ENCODE data around the gene SLC1A3. TPM values are rescaled to one million over a fixed set of nuclear protein-coding genes. Genes with fewer than 3 reads are reported as not detected.
A peak's percentile ranks its signal among the peaks of the same experiment; 100 is the strongest.

Gene SLC1A3
- total RNA-seq, 1 donor from 2014 or later, result 24.2 TPM

DNA sequence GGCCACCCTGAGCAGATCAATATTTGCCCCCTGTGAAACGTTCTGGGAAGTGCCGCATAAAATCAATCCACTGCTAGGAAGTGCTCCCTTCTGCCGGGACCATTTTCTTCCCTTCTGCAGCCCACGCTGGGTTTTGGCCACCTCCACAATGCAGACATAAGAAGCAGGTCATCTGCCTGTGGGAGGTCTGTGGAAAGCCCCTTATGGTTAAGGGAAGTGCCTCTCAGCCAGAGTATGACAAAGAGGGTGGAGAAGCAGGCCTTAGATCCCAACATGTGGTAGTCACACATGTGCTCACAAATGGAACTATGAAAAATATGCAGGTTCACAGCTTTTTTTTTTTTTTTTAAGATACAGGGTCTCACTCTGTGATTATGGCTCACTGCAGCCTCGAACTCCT is 82.8 kb downstream of the SLC1A3 start:
- DNase-seq, result no peak

DNA sequence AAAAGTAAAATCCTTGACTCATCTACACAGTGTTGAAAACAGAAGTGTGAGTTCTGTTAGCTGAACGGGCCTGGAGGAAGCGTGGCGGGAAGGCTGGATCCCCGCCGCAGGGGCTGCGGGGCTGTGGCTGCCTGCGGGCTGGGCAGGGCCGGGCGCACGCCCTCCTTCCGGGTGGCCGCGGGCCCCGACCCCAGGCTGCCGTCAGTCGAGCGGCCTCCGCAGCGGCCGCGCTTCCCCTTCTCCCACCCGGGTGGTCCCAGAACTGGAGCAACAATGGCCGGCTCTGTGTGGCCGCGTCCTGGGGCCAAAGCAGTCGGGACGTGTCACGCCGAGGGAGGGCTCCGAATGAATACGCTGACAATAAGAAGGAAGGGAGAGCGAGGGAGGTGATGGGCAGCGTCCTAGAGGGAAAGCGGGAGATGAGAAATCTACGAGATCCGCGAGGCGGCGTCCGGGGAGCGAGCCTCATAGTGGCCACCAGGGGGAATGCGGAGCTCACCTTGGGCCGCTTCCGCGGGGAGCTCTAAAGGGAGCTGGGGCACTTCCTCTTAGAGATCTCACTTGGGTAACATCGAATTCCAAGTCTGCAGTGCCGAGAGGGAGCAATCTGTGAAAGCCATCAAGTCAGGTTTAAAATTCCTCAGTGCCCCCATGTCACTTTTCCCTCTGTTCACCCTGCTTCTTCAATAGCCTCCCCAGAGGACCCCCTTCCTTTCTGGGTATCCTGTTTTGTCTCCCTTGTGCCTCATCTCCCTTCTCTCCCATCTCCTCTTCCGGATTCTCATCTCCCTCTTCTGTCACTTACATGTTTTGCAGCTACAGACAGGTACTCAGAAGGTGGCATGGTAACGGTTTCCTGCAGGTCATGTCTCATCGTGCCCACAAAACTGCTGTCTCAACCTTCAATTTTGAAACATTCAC is 83.9 kb downstream of the SLC1A3 start:
- DNase-seq, result peak; percentile 89

DNA sequence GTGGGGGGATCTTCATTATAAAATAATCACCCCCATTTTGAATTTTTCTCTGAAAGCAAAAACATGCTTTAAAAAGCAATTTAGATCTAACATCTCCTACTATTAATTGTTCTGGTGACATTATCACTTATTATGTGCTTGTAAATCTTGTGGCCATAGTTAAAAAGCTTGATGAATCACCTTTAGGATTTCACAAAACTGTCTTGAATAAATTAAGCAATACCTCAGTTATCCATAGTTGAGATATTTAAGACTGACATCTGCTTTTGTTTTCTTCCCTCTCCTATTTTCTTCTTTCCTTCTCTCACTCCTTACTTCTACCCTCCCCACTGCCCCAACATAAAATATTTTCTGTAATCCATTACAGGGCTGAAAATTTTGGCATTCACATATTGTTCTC is 84.8 kb downstream of the SLC1A3 start:
- DNase-seq, result no peak

DNA sequence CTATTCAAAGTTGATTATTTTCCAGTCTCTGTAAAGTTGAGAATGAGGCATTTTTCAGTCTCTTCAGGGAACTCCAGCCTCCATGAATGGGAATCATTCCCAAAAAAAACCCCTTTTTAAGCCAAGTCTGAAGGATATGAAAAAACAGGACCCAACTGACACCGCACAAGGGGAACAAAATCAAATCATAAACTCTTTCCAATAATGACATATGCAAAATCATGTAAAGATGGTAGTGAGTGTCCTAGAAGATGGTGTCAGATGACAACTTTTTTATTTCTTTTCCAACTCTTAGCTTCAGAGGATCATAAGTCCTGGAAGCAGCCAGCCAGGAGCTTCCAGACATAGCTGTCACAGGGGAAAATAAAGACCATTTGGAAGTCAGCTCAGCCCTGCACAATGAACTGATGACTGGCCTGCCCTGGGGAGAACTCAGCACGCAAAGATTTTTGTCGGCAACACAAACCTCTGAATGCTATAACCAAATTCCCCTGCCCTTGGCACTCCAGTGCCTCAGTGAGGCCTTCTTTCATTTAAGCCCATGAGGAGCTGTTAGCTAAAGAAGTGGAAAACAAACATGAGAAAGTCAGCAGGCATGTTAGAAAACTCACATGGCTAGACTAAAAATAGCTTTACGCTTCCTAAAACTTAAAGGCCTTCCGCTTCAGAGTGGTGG is 85.4 kb downstream of the SLC1A3 start:
- peak; percentile 71 for DNase-seq

DNA sequence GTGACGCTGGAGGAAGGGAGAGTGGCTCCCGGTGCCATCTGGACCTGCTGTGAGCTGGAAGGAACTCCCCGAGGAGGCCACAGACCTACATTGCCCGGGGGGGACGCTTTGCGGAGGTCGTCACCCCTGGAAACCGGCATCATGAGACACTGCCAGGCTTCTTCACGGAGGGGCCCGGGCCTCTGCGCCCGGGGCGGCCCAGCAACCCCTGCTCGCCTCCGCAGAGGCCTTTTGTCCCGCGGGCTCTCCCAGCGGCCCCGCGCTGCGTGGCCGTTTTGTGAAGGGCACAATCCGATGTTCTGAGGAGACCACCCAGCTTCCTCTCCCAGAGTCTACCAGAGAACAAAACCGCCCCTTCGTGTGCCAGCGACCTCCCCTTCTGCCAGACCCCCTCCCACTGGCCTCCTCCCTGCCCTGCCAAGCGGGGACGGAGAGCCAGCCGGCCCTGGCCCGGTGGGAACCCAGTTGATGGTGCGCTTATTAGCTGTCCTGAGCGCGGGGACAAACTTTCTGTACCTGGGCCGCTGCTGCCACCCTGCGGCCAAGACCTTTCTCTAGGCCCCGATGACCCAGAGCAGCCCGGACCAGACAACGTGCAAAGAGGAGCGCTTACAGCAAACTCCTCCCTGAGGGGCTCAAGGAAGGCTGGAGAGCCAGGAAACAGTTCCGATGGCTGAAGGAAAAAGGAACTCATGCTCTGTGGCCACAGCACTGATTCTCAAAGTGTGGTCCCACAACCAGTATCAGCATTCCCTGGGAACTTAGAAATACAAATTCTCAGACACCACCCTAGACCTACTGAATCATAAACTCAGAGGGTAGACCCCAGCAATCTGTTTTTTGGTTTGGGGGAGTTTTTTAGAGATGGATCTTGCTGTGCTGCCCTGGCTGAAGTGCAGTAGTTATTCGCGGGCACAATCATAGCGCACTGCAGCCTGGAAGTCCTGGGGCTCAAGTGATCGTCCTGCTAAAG is 86.7 kb downstream of the SLC1A3 start:
- DNase-seq, result peak; percentile 91

DNA sequence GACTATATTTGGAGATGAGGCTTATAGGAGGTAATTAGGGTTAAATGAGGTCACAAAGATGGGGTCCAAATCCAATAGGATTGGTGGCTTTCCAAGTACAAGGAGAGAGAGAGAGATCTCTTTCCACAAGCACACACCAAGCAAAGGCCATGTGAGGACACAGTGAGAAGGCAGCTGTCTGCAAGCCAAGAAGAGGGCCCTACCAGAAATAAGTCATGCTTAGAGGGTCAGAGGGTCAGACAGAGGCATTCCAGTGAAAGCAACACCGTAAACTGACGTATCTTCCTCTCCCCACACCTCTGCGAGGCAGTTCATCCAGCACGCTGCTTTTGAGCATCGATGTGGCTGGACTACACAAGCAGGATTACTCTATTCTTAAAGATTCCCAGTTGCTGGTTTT is 87.9 kb downstream of the SLC1A3 start:
- DNase-seq, result no peak

DNA sequence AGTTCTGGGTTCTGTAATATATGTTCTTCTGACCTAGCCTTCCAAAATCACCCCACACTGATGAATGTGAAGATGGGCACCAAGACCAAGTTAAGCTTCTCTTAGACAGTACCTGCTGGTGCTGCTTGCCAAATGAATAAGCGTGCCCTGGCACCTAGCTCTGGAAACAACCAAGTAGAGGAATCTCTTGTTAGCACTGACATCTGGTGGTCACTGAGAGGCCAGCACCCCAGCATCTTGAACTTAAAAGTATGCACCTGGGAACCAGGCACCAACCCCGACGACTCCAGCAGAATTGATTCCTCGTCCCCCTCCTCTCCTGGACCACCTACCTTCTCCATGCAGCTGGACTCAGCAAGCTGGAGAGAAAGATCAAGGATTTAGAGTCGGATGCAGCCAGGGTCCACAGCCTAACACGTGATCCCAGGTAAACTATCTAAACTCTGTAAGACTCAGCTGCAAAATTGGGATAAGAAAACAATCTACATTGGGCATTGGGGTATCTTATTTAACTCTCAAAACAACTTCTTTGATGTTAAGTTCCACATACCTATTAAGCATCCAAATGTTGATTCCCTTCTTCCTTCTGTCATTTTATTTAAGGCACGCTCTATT is 89.8 kb downstream of the SLC1A3 start:
- DNase-seq, result peak; percentile 67

DNA sequence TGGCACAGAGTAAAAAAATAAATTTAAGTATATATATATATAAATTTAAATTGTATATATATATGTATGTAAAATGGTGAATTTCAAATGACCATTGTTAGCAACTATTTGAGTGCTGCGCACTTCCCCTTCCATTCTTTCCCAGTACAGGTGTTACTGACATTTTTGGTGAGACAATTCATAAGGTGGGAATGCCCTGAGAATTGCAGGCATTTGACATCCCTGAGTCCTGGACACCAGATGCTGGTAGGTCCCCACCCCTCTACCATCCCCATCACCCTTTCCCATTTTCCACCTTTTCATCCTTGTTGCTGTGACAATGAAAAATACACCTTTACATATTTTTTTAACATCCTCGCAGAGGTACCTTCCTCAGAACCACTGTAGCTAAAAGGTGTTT is 91.6 kb downstream of the SLC1A3 start:
- DNase-seq, result no peak

DNA sequence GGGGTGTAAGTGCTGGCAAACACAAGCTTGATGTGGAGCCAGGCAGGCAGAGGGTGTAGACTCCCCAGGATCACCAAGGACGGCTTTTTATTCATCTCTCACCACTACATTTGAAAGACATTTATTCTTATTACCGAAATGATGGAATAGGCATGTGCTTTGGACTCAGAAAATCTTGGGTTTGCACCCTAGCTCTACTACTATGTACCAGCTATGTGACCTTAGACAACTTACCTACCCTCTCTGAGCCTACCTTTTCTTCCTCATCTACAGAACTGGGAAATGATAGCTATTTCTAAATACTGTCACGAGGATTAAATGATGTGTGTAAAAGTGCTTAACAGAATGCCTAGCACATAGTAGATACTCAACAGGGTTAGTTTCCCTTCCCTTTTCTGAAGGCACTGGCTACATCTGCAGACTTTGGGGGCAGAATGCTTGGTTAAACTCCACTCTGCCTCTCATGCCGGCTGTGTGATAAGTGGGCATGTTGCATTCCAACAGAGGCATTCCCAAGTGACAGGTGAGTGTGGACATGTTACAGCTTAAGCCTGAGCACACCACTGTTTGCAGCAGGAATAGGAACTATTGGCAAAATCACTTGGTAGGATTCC is 94.8 kb downstream of the SLC1A3 start:
- DNase-seq, result no peak

DNA sequence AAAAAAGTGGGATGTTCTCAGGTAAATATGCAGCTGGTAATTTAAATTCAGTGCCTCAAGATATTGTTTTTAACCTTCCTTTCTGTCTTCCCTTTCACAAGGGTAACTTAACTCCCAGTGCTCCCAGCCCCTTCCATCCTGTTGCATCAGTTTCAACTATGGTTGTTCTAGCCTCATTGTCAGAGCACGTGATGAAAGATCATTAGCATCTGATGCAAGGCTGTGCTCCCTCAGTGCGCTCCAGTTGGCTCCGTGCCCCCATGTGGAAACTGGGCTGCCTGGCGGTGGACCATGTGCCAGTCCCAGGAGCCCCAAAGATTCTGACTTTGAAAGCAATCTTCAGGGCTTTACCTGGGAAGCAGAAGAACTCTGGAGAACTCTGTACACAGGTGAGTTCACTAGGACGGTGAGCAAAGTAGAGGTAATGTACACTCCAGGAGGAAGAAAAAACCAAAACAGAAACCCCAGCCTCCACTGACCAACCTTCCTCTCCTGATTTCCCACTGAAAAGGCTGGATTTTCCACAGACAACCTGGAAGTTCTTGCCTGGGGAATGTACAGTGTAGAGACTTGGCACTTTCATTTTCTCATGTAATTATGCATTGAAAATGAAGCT is 96.9 kb downstream of the SLC1A3 start:
- DNase-seq, result peak; percentile 21

DNA sequence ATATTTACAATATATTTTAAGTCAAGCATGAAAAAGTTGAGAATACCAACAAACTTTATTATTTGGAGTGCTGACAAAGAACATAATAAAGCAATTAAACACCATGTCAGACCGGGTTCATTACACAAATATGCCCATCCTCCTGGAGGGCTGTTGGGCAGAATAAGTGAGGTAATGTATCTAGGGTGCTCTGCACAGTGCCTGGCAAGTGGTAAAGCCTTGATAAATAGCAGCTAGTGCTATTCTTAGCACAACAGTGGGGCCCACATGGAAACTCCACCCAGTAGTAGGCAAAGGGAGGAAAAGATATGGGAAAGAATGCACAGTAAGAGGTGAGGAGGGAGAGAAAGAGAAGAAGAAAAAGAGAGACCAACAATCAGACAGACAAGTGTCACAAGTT is 97.7 kb downstream of the SLC1A3 start:
- DNase-seq, result peak; percentile 30

DNA sequence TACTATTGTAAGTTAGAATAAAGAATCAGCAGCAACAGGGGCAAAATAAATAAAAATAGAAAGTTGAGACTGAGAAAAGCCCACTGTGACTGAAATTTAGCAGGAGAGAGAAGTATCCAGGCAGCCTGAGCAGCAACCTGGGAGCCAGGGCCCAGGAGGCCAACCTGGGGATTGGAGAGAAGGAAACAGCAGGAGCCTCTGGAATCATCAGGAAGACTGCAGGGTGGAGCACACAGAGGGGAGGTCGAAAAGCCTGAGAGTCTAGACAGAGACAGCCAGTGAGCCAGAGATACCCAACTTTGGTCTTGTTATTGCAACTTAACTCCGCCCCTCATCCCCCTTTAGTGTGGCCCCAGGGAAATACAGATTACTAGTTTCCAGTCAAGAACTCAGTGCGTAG is 98.6 kb downstream of the SLC1A3 start:
- no peak for DNase-seq

DNA sequence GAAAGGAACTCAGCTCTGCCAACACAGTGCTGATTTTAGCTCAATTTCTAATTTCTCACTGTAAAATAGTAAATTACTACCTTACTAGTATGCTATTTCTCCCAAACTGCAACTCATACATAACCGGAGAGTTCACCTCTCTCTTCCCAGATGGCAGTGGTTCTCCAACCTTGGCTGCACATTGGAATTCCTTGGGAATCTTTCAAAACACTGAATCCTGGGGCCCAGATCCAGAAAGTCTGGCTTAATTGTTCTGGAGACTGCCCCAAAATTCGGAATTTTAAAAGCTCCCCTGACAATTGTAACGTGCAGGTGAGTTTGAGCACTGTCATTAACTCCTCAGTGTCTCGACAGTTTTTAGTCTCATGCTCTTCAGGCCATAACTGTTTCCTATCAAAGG is 100.3 kb downstream of the SLC1A3 start:
- DNase-seq, result peak; percentile 15

DNA sequence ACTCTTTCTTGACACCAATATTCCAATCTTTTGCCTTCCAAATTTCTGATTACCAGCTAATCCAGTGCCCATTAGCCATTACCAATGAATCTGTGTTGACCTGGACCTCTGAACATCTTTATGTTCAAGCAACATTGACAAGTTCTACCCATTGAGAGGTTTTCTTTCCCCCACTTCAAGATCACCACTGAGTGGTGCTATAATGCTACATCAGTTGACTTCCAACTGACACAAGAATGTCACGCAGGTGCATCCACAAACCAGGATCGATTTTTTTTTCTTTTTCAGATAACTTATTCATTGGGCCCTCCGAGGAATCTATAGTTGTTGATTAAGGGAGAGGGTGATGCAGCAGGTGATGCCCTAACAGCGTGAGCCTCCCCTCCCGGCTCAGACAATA is 102.6 kb downstream of the SLC1A3 start:
- DNase-seq, result no peak

DNA sequence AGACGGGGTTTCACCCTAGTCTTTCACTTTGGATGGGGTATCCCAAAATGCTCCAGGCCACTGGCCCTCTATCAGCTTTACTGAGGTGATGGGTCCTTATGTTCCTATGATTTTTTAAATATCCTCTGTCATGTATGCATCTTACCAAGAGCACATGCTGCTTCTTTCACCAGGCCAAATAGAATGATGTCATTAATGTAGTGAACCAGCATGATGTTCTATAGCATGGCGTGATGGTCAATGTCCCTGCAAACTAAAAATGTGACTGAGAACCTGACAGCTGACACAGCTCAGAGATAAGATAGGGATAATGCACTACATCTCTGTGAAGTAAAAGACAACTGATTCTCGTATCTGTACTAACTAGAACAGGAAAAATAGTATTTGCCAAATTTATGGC is 103.6 kb downstream of the SLC1A3 start:
- no peak for DNase-seq

DNA sequence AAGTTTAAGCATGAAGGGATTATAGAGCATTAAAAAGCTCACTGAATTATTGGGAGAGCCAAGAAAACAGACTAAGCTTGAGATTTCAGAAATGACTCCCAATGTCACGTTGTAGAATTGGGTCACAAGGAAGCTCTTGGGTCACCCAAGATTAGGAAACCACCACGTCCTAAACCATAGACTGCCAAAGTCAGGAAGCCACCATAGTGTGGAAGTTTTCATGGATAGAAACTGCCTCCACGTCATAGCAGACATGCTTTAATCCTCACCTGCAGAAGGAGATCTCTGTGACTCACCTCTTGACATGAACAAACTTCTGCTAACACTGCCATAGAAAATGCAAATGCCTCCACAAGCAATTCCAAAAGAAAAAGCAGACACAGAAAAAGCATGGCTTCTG is 106.3 kb downstream of the SLC1A3 start:
- no peak for DNase-seq

DNA sequence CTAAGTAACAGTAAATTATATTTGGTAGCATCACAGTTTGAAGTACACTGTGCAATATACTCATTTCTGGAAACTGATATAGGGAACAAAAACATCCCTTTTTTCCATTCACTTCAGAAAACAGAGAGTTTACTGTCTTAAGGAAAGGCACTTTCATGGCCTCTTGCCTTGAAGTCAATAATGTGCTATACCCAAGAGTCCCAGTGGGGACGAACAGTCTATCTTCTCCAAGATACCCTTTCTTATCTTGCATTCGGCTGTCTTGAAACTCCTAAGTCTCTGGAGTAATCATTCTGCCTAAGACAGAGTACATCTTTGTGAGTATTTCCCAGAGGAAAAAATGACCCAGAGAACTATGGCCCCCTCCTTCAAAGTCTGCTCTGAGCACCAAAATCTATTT is 107.1 kb downstream of the SLC1A3 start:
- DNase-seq, result no peak

DNA sequence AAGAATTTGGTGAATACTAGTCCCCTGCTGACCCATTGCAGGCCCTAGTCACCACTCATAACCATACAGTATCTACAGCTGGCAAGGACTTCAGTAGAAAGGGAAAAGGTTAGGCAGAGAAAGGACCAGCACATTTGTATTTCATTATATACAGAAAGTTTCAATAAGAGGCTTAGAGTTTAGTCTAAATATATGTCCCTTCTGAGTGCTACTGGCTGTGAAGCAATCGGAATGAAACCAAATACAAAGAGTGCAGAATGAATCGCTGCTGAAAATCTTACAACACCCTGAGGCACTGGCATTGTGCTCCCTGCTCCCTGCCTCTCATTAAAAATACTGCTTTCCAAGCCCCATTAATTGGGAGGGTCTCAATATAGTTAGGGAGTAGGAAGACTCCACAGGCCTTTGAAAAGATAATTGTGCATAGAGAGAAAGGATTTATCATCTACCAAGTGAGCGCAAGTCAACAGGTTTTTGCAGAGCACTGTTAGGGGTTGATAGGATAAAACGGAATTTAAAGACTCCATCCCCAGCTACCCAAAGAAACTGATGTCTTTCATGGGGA is 110.8 kb downstream of the SLC1A3 start:
- DNase-seq, result no peak

DNA sequence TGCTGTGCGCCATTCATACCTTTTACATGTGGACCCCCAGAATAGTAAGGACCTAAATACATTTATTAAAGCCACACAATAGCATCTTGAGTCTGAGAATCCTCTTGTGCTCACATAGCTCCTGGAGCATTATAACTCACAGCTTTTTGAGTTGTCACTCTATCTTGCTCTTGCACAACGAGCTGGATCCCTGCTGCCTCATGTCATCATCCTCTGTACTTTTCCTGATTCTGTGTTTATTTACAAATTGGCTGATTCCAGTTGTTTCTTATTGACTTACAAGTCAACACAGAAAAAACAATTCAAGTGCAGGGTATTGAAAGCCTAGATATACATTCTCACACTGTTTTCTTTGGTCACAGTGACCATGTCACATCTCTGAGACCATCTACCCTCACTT is 112.9 kb downstream of the SLC1A3 start:
- no peak for DNase-seq

DNA sequence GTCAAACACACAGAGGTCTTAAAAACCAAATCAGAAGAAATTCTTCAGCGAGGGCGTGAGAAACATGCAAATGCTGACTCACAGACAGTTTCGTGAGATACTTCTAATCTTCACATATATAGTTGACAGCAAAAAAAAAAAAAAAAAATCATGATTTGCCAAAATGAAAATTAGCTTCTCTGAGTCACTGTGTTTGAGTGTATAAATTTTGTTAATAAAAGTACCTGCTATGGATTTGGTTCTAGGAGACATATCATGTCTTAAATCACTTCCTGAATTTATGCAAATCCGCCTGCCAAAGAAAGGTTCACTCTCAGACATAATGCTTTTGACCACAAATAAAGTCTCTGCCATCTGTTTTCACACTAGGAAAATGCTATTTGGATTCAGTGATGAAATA is 114.3 kb downstream of the SLC1A3 start:
- DNase-seq, result no peak

Measured in tongue (tissue), 2 donors.